ENCODE measurements around the gene CISD1. TPM values are rescaled to one million over a fixed set of nuclear protein-coding genes. Genes with fewer than 3 reads are reported as not detected.
A peak's percentile ranks its signal among the peaks of the same experiment; 100 is the strongest.

Gene CISD1
- polyA plus RNA-seq, 2 of the 4 experiments (the other 2 are of a cell fraction), result 48.1 to 102 TPM

DNA sequence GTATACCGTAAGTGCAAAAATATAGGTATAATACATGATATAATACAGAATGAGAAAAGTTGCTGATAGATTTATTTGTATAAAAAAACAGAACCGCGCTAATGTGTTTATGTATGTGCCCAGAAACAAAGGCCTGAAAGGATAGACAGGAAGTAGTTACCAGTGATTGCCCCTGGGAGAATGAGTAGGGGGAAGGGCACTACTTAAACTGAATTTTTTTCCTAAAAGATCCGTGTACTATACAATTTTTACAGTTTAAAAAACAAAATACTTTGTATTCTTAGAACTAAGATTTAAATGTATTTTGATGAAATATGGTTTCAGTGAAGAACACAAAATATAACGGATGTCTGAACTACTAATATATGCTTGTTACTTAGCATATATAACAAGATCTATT, 4.2 kb upstream of the CISD1 start:
- CTCF ChIA-PET, result no interaction called here
- Histone ChIP-seq H3K4me2 (peak overlapping the region; percentile 96), H3K9me3 (no peaks in the 10 kb centered on the region), H3K4me1 (peaks cover 25% of the 10 kb centered on the region; the same call in 2 of the 3 replicates), H3K27ac (no peak overlapping the region), H3K4me3 (no peak overlapping the region)
- no peak for TF ChIP-seq RNF2 (IDR thresholded peaks at IDR 0.05; ENCODE audit: borderline replicate concordance, low read depth)
- TF ChIP-seq, protein P1, sequence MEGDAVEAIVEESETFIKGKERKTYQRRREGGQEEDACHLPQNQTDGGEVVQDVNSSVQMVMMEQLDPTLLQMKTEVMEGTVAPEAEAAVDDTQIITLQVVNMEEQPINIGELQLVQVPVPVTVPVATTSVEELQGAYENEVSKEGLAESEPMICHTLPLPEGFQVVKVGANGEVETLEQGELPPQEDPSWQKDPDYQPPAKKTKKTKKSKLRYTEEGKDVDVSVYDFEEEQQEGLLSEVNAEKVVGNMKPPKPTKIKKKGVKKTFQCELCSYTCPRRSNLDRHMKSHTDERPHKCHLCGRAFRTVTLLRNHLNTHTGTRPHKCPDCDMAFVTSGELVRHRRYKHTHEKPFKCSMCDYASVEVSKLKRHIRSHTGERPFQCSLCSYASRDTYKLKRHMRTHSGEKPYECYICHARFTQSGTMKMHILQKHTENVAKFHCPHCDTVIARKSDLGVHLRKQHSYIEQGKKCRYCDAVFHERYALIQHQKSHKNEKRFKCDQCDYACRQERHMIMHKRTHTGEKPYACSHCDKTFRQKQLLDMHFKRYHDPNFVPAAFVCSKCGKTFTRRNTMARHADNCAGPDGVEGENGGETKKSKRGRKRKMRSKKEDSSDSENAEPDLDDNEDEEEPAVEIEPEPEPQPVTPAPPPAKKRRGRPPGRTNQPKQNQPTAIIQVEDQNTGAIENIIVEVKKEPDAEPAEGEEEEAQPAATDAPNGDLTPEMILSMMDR (IDR thresholded peaks at IDR 0.05), result no peak
- TF ChIP-seq, protein P2, sequence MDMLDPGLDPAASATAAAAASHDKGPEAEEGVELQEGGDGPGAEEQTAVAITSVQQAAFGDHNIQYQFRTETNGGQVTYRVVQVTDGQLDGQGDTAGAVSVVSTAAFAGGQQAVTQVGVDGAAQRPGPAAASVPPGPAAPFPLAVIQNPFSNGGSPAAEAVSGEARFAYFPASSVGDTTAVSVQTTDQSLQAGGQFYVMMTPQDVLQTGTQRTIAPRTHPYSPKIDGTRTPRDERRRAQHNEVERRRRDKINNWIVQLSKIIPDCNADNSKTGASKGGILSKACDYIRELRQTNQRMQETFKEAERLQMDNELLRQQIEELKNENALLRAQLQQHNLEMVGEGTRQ (IDR thresholded peaks at IDR 0.05), result no peak
- no peak for TF ChIP-seq CBX2 (IDR thresholded peaks at IDR 0.05; ENCODE audit: borderline replicate concordance, low read depth)
- TF ChIP-seq SMC3 (IDR thresholded peaks at IDR 0.05), result no peak
- TF ChIP-seq POLR2AphosphoS2 (conservative IDR thresholded peaks at IDR 0.05; ENCODE audit: low read length), result no peak
- TF ChIP-seq CHD2 (IDR thresholded peaks at IDR 0.05; ENCODE audit: low read length, partially characterized antibody), result no peak
- TF ChIP-seq ZFP36 (IDR thresholded peaks at IDR 0.05; ENCODE audit: borderline replicate concordance, partially characterized antibody), result no peak
- TF ChIP-seq JUNB (IDR thresholded peaks at IDR 0.05), result no peak
- TF ChIP-seq EHMT2 (IDR thresholded peaks at IDR 0.05; ENCODE audit: low read depth), result no peak
- FAIRE-seq, result no peak
- 73% methylated on average over 5 of the region's 5 CpGs for WGBS (ENCODE audit: missing lambda C conversion rate)
- POLR2A ChIA-PET, result no interaction called here
- no peak for ATAC-seq
- no peak for DNase-seq (ENCODE audit: low read depth in 1 of 2, low spot score in 1 of 2)

DNA sequence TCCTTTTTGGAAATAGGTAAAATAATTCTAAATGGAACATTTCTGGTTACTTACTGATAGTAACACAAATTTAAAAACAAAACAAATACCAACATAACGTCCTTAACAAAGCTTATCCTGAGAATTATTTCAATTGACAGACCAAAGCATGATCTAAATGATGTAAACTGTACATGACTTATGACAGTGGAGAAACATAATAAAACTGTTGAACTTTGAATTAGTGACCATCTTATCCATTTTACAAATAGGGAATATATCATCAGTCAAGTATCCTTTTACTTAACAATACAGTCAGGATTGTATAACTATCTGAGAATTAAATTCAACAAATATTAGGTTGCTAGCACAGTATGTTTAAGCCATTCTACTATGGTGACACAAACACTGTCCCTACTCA, 3.7 kb upstream of the CISD1 start:
- no peak for FAIRE-seq
- CTCF ChIA-PET, result no interaction called here
- no peak overlapping the region for H3K27ac ChIP-seq

More for the DNA sequence above, 3.7 kb upstream of the CISD1 start:
- no peak overlapping the region for H3K4me3 ChIP-seq
- H3K4me2 ChIP-seq, result peak overlapping the region; percentile 96
- no peaks in the 10 kb centered on the region for H3K9me3 ChIP-seq
- ATAC-seq (no peak), DNase-seq (ENCODE audit: low read depth in 1 of 2, low spot score in 1 of 2) (no peak)
- 62% methylated on average over 1 of the region's 1 CpG for WGBS (ENCODE audit: missing lambda C conversion rate)
- POLR2A ChIA-PET, result no interaction called here
- TF ChIP-seq, protein P3, sequence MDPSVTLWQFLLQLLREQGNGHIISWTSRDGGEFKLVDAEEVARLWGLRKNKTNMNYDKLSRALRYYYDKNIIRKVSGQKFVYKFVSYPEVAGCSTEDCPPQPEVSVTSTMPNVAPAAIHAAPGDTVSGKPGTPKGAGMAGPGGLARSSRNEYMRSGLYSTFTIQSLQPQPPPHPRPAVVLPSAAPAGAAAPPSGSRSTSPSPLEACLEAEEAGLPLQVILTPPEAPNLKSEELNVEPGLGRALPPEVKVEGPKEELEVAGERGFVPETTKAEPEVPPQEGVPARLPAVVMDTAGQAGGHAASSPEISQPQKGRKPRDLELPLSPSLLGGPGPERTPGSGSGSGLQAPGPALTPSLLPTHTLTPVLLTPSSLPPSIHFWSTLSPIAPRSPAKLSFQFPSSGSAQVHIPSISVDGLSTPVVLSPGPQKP (IDR thresholded peaks at IDR 0.05; ENCODE audit: low read depth, low read length), result no peak
- TF ChIP-seq, protein P4, sequence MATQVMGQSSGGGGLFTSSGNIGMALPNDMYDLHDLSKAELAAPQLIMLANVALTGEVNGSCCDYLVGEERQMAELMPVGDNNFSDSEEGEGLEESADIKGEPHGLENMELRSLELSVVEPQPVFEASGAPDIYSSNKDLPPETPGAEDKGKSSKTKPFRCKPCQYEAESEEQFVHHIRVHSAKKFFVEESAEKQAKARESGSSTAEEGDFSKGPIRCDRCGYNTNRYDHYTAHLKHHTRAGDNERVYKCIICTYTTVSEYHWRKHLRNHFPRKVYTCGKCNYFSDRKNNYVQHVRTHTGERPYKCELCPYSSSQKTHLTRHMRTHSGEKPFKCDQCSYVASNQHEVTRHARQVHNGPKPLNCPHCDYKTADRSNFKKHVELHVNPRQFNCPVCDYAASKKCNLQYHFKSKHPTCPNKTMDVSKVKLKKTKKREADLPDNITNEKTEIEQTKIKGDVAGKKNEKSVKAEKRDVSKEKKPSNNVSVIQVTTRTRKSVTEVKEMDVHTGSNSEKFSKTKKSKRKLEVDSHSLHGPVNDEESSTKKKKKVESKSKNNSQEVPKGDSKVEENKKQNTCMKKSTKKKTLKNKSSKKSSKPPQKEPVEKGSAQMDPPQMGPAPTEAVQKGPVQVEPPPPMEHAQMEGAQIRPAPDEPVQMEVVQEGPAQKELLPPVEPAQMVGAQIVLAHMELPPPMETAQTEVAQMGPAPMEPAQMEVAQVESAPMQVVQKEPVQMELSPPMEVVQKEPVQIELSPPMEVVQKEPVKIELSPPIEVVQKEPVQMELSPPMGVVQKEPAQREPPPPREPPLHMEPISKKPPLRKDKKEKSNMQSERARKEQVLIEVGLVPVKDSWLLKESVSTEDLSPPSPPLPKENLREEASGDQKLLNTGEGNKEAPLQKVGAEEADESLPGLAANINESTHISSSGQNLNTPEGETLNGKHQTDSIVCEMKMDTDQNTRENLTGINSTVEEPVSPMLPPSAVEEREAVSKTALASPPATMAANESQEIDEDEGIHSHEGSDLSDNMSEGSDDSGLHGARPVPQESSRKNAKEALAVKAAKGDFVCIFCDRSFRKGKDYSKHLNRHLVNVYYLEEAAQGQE (IDR thresholded peaks at IDR 0.05), result no peak
- no peak for TF ChIP-seq NR3C1 (IDR thresholded peaks at IDR 0.05)
- no peak for TF ChIP-seq KDM5A (IDR thresholded peaks at IDR 0.05)
- no peak for TF ChIP-seq KDM1A (IDR thresholded peaks at IDR 0.05; ENCODE audit: low read depth)
- no peak for TF ChIP-seq FOXS1 (CRISPR knock-in tag; IDR thresholded peaks at IDR 0.05)
- no peak for TF ChIP-seq HOXB13 (CRISPR knock-in tag; IDR thresholded peaks at IDR 0.05; ENCODE audit: low read depth)
- TF ChIP-seq CHD2 (IDR thresholded peaks at IDR 0.05; ENCODE audit: low read length, partially characterized antibody), result no peak
- no peak for TF ChIP-seq GATA3 (IDR thresholded peaks at IDR 0.05; ENCODE audit: borderline replicate concordance)
- H3K4me1 ChIP-seq, result peaks cover 29% of the 10 kb centered on the region; the same call in 2 of the 3 replicates

All from A549 (cell line).